IPS-20b (cell line): Measurements from ENCODE around the gene KHDRBS1.
"Not testable (repeated sequence)": the region's sequence is repeated elsewhere in the genome, so short reads cannot be mapped to it uniquely, and the experiment has no call there.

Experiments
- H3K27ac ChIP-seq: one replicate; pipeline ENCODE4 v1.5.1; 2013; ENCODE audit warnings: low read length
- H3K27me3 ChIP-seq: 2 replicates; pipeline ENCODE4 v1.6.1; 2013; ENCODE audit warnings: mild to moderate bottlenecking, low read length, inconsistent platforms; ENCODE audit not compliant: insufficient read depth
- H3K36me3 ChIP-seq: 2 replicates; pipeline ENCODE4 v1.6.1; 2013; ENCODE audit warnings: low read depth, mild to moderate bottlenecking, inconsistent platforms, low read length, moderate library complexity; ENCODE audit not compliant: insufficient read depth
- H3K4me1 ChIP-seq: 2 replicates; pipeline ENCODE4 v1.6.1; 2013; ENCODE audit warnings: mild to moderate bottlenecking, control low read depth, inconsistent platforms, low read length, moderate library complexity; ENCODE audit not compliant: insufficient read depth
- H3K4me3 ChIP-seq: 2 replicates; pipeline ENCODE4 v1.5.1; 2013; ENCODE audit warnings: mild to moderate bottlenecking, low read length, inconsistent platforms
- H3K9ac ChIP-seq: 2 replicates; pipeline ENCODE4 v1.6.1; 2013; ENCODE audit warnings: low read depth, mild to moderate bottlenecking, inconsistent platforms, low read length, moderate library complexity
- H3K9me3 ChIP-seq: 2 replicates; pipeline ENCODE4 v1.6.1; 2013; ENCODE audit warnings: mild to moderate bottlenecking, low read depth, low read length, inconsistent platforms; ENCODE audit not compliant: insufficient read depth

Gene KHDRBS1

GRCh38 chr1:31987135-31987619 lies 26.5 kb upstream of the KHDRBS1 start:
- Histone ChIP-seq H3K4me1 (0 out of 2 replicates have a peak, but pooled peaks cover 9% of the 10 kb centered on the region), H3K9ac (no peak overlapping the region), H3K27ac (no peak overlapping the region), H3K36me3 (no peaks in the 10 kb centered on the region), H3K9me3 (no peaks in the 10 kb centered on the region), H3K27me3 (no peaks in the 10 kb centered on the region), H3K4me3 (no peak overlapping the region)

DNA sequence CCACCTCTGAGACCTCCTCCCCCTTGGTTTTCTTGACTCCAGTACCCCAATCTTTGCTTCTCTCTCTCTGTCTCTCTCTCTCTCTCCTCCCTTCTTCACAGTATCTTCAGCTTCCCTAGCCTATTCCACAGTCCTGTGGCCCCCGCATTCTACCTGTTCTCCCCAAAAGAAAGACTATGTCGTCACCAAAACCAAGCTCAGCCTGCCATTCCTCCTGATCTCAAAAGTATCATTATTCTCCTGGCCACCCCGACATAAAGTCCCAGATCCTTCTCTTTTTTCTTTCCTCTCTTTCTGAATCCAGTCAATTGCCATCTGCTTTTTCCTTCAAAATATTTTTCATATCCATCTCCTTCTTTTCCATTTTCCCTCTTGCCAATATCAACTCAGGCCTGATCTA lies 23.7 kb upstream of the KHDRBS1 start:
- H3K27ac ChIP-seq = no peak overlapping the region
- H3K9me3 ChIP-seq = no peaks in the 10 kb centered on the region
- H3K27me3 ChIP-seq = no peaks in the 10 kb centered on the region
- no peaks in the 10 kb centered on the region for H3K36me3 ChIP-seq
- no peak overlapping the region for H3K9ac ChIP-seq
- 0 out of 2 replicates have a peak, but pooled peaks cover 9% of the 10 kb centered on the region for H3K4me1 ChIP-seq
- no peak overlapping the region for H3K4me3 ChIP-seq

- no peaks in the 10 kb centered on the region for H3K36me3 ChIP-seq
- no peak overlapping the region for H3K4me3 ChIP-seq
- H3K27me3 ChIP-seq = no peaks in the 10 kb centered on the region
- no peak overlapping the region for H3K27ac ChIP-seq
- H3K4me1 ChIP-seq = 0 out of 2 replicates have a peak, but pooled peaks cover 5% of the 10 kb centered on the region
- no peaks in the 10 kb centered on the region for H3K9me3 ChIP-seq
- H3K9ac ChIP-seq = no peak overlapping the region
These were observed 22.5 kb upstream of the KHDRBS1 start for GRCh38 chr1:31991182-31991581.

- no peaks in the 10 kb centered on the region for H3K27me3 ChIP-seq
- no peaks in the 10 kb centered on the region for H3K36me3 ChIP-seq
- no peaks in the 10 kb centered on the region for H3K9me3 ChIP-seq
- H3K4me3 ChIP-seq = no peak overlapping the region
- H3K9ac ChIP-seq = no peak overlapping the region
- no peak overlapping the region for H3K27ac ChIP-seq
- H3K4me1 ChIP-seq = no peaks in the 10 kb centered on the region
These were observed 18.4 kb upstream of the KHDRBS1 start for GRCh38 chr1:31995263-31995662.

- not testable (repeated sequence) for H3K27me3 ChIP-seq, H3K36me3 ChIP-seq, H3K27ac ChIP-seq, H3K4me1 ChIP-seq, H3K9ac ChIP-seq, H3K9me3 ChIP-seq, H3K4me3 ChIP-seq
These were observed 17.5 kb upstream of the KHDRBS1 start for GRCh38 chr1:31996121-31996520.

DNA sequence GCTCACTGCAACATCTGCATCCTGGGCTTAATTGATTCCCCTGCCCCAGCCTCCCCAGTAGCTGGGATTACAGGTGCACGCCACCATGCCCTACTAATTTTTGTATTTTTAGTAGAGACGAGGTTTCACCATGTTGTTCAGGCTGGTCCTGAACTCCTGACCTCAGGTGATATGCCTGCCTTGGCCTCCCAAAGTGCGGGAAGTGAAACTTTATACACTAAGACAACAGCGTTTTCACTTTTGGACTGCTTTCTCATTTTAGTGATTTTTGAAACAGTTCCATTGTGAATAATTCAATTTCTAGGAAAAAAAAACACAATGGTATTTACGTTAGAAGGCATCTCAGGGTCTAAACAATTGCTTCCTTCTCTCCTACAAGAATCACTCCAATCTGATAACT lies 11.8 kb upstream of the KHDRBS1 start:
- Histone ChIP-seq H3K4me1 (no peaks in the 10 kb centered on the region), H3K4me3 (no peak overlapping the region), H3K27ac (no peak overlapping the region), H3K36me3 (no peaks in the 10 kb centered on the region), H3K9ac (no peak overlapping the region), H3K27me3 (no peaks in the 10 kb centered on the region), H3K9me3 (no peaks in the 10 kb centered on the region)

DNA sequence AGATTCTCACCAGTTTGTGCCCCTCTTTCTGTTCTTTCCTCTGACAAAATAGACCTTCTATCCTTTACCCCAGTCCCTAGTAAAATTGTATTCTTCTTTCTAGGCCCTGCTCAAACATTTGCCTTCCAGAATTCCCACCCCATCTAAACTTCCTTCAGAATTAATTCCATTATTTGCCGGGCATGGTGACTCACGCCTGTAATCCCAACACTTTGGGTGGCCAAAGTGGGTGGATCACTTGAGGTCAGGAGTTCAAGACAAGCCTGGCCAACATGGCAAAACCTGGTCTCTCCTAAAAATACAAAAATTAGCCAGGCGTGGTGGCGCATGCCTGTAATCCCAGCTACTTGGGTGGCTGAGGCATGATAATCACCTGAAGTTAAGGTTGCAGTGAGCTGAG lies 11.4 kb upstream of the KHDRBS1 start:
- not testable (repeated sequence) for H3K36me3 ChIP-seq, H3K4me1 ChIP-seq, H3K27me3 ChIP-seq, H3K9ac ChIP-seq, H3K4me3 ChIP-seq, H3K27ac ChIP-seq, H3K9me3 ChIP-seq

DNA sequence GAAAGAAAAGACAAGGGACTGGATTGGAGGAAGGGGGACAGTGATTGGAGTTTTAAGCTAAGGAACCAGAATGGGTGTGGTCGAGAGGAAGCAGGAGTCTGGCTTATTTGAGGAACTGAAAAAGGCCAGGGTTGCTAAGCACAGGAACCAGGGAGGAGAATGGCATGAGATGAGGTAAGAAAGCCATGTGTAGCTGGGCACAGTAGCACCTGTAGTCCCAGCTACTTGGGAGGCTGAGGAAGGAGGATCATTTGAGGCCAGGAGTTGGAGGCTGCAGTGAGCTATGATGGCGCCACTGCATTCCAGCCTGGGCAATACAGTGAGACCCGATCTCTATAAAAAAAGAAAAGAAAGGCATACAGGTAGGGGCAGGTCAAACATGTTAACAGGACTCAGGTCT lies 8.1 kb upstream of the KHDRBS1 start:
- Histone ChIP-seq H3K4me1 (0 out of 2 replicates have a peak, but pooled peaks cover 3% of the 10 kb centered on the region), H3K9me3 (no peaks in the 10 kb centered on the region), H3K4me3 (no peak overlapping the region), H3K9ac (no peak overlapping the region), H3K27ac (no peak overlapping the region), H3K27me3 (peaks cover 6% of the 10 kb centered on the region; the same call in 1 of the 2 replicates), H3K36me3 (no peaks in the 10 kb centered on the region)

- no peaks in the 10 kb centered on the region for H3K36me3 ChIP-seq
- H3K9me3 ChIP-seq = no peaks in the 10 kb centered on the region
- no peak overlapping the region for H3K9ac ChIP-seq
- 0 out of 2 replicates have a peak, but pooled peaks cover 3% of the 10 kb centered on the region for H3K4me1 ChIP-seq
- no peak overlapping the region for H3K27ac ChIP-seq
- H3K27me3 ChIP-seq = peaks cover 11% of the 10 kb centered on the region; the same call in 1 of the 2 replicates
- H3K4me3 ChIP-seq = no peak overlapping the region
These were observed 6.1 kb upstream of the KHDRBS1 start for GRCh38 chr1:32007591-32007940.

GRCh38 chr1:32010246-32010645 lies 3.4 kb upstream of the KHDRBS1 start:
- Histone ChIP-seq H3K27me3 (peaks cover 11% of the 10 kb centered on the region; the same call in 1 of the 2 replicates), H3K4me1 (peaks cover 7% of the 10 kb centered on the region; the same call in 1 of the 2 replicates), H3K36me3 (no peaks in the 10 kb centered on the region), H3K9ac (no peak overlapping the region), H3K4me3 (no peak overlapping the region), H3K27ac (no peak overlapping the region), H3K9me3 (no peaks in the 10 kb centered on the region)

DNA sequence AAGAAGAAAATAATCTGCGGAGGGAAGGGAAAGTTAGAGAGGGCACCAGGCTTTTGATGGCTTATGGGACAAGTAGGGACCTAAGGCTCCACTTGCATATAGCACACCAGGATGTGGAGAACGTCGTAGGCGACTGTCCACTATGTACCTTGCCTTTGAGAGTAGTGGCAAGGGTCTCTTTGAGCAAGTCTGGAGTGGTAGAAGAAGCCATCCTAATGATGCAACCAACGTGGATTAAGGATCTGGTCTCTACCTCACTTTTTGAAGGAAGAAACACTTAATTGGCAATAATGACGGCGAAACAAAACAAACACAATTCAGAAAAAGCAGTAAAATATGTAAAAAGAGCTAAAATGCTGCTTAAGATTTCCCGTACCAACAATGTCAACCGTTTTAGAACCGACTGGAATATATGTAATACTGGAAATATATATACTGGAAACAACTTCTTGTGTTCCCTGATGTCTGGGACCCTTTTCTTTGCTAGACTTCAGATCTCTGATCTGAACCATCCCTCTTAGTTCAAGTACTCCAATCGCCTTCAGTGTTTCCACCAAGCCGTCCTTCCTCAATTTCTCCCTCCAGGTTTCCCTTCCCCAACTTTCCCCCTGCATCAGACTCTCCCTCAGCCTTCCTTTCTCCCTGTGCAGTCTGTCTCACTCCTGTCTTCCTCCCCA lies 821 bp upstream of the KHDRBS1 start:
- Histone ChIP-seq H3K4me1 (peaks cover 10% of the 10 kb centered on the region; the same call in 1 of the 2 replicates), H3K9ac (peak overlapping the region; percentile 92), H3K27me3 (peaks cover 11% of the 10 kb centered on the region; the same call in 1 of the 2 replicates), H3K27ac (peak overlapping the region; percentile 44), H3K4me3 (peak overlapping the region; percentile 95), H3K9me3 (no peaks in the 10 kb centered on the region), H3K36me3 (peaks cover 19% of the 10 kb centered on the region)

GRCh38 chr1:32014199-32014947 lies 705 bp downstream of the KHDRBS1 start:
- Histone ChIP-seq H3K4me3 (peak overlapping the region; percentile 95), H3K9me3 (no peaks in the 10 kb centered on the region), H3K27ac (peak overlapping the region; percentile 86), H3K27me3 (peaks cover 11% of the 10 kb centered on the region; the same call in 1 of the 2 replicates), H3K9ac (peak overlapping the region; percentile 92), H3K36me3 (peaks cover 27% of the 10 kb centered on the region), H3K4me1 (peaks cover 10% of the 10 kb centered on the region; the same call in 1 of the 2 replicates)
